ENCODE data around the gene DOCK10.

The DOCK10 gene

DNA sequence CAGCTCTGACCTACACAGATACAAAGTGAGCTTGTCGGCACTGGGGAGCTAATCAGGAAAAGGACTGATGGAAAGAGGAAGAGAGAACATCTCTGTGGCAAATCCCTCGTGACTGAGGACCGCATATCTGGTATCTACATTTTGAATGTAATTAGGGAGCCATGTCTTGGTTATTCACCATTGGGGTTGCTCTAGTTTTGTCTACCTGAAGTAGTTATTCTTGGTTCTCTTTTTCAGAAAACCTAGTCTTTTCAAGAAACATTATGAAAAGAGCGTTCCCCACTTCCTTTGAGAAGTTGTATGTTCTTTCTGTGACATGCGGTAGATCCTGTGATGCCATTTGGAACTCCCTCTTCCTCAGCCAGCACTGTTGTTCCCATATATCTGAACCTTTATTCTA lies 104.4 kb downstream of the DOCK10 start:
- Histone ChIP-seq H3K9ac (ENCODE audit: low read length) (no peak overlapping the region), H3K27me3 (ENCODE audit: control insufficient read depth in 1 of 2, insufficient read depth in 2 of 2, low read length in 2 of 2) (no peaks in the 10 kb centered on the region), H3K4me3 (ENCODE audit: low read depth in 1 of 2, low read length in 2 of 2) (no peak overlapping the region), H3K9me3 (ENCODE audit: low read length) (no peaks in the 10 kb centered on the region), H3K27ac (ENCODE audit: low read depth, low read length) (no peak overlapping the region), H3K36me3 (ENCODE audit: insufficient read depth, low read length) (no peaks in the 10 kb centered on the region), H3K4me1 (ENCODE audit: insufficient read depth, low read length) (peaks cover 4% of the 10 kb centered on the region)

DNA sequence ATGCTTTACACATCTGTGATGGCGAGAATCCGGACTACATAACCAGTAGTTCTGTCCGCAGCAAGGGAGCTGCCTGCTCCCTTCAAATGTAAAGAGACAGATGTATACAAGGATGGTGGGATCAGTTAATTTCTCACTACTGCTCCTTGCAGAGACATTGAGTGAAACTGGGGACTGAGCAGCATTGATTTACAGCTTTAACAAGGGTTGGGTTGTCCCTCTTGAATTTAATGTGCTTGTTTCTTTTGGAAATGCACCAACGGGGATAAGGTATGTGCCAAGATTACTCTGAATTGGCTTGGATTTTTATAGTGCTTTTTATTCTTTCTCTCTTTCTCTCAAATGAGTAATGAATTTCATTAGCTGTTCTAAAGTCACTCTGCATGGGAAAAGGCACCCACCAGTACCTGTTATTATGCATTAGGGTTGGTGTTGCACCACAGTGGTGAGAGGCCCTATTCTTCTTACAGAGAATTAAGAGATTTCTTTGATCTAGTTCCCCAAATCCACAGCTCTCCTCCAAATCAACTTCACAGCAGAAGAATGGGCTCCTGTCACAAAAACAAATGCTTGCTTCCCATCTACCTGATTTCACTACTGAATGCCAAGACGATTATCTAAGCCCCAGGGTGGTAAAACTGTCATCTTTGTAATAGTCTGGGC lies 107.6 kb downstream of the DOCK10 start:
- H3K36me3 ChIP-seq (ENCODE audit: insufficient read depth, low read length), result no peaks in the 10 kb centered on the region
- H3K4me1 ChIP-seq (ENCODE audit: insufficient read depth, low read length), result peaks cover 4% of the 10 kb centered on the region
- H3K27me3 ChIP-seq (ENCODE audit: control insufficient read depth in 1 of 2, insufficient read depth in 2 of 2, low read length in 2 of 2), result no peaks in the 10 kb centered on the region
- no peaks in the 10 kb centered on the region for H3K9me3 ChIP-seq (ENCODE audit: low read length)
- H3K27ac ChIP-seq (ENCODE audit: low read depth, low read length), result no peak overlapping the region
- no peak overlapping the region for H3K9ac ChIP-seq (ENCODE audit: low read length)
- H3K4me3 ChIP-seq (ENCODE audit: low read depth in 1 of 2, low read length in 2 of 2), result no peak overlapping the region

GRCh38 chr2:224933431-224933830 lies 108.8 kb downstream of the DOCK10 start:
- Histone ChIP-seq H3K9me3 (ENCODE audit: low read length) (no peaks in the 10 kb centered on the region), H3K9ac (ENCODE audit: low read length) (no peak overlapping the region), H3K4me3 (ENCODE audit: low read depth in 1 of 2, low read length in 2 of 2) (no peak overlapping the region), H3K27ac (ENCODE audit: low read depth, low read length) (no peak overlapping the region), H3K36me3 (ENCODE audit: insufficient read depth, low read length) (no peaks in the 10 kb centered on the region), H3K27me3 (ENCODE audit: control insufficient read depth in 1 of 2, insufficient read depth in 2 of 2, low read length in 2 of 2) (no peaks in the 10 kb centered on the region), H3K4me1 (ENCODE audit: insufficient read depth, low read length) (peaks cover 4% of the 10 kb centered on the region)

DNA sequence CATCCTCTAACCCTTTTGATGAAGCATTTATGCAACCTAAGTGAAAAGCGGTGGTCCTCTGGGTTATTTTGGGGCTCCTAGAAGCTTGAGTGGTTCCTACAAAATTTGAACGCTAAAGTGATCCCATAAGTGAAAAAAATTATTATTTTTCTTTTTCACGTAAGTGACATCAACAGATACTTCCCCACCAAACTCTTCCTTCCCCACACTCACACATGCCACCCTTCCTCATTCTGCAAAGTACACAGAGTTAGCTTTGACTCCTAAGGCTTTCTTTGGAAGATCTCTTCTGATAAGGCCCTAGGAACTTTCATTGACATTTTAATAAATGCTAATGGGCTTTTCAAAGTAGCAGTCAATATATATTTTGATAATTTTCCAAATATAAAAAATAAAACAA lies 109.7 kb downstream of the DOCK10 start:
- Histone ChIP-seq H3K4me3 (ENCODE audit: low read depth in 1 of 2, low read length in 2 of 2) (no peak overlapping the region), H3K9me3 (ENCODE audit: low read length) (no peaks in the 10 kb centered on the region), H3K36me3 (ENCODE audit: insufficient read depth, low read length) (no peaks in the 10 kb centered on the region), H3K27ac (ENCODE audit: low read depth, low read length) (no peak overlapping the region), H3K4me1 (ENCODE audit: insufficient read depth, low read length) (peaks cover 11% of the 10 kb centered on the region), H3K27me3 (ENCODE audit: control insufficient read depth in 1 of 2, insufficient read depth in 2 of 2, low read length in 2 of 2) (no peaks in the 10 kb centered on the region), H3K9ac (ENCODE audit: low read length) (no peak overlapping the region)

GRCh38 chr2:224931956-224932355 lies 110.3 kb downstream of the DOCK10 start:
- no peak overlapping the region for H3K9ac ChIP-seq (ENCODE audit: low read length)
- no peaks in the 10 kb centered on the region for H3K36me3 ChIP-seq (ENCODE audit: insufficient read depth, low read length)
- no peaks in the 10 kb centered on the region for H3K9me3 ChIP-seq (ENCODE audit: low read length)
- no peak overlapping the region for H3K27ac ChIP-seq (ENCODE audit: low read depth, low read length)
- H3K4me3 ChIP-seq (ENCODE audit: low read depth in 1 of 2, low read length in 2 of 2), result no peak overlapping the region
- H3K27me3 ChIP-seq (ENCODE audit: control insufficient read depth in 1 of 2, insufficient read depth in 2 of 2, low read length in 2 of 2), result no peaks in the 10 kb centered on the region
- peaks cover 11% of the 10 kb centered on the region for H3K4me1 ChIP-seq (ENCODE audit: insufficient read depth, low read length)

DNA sequence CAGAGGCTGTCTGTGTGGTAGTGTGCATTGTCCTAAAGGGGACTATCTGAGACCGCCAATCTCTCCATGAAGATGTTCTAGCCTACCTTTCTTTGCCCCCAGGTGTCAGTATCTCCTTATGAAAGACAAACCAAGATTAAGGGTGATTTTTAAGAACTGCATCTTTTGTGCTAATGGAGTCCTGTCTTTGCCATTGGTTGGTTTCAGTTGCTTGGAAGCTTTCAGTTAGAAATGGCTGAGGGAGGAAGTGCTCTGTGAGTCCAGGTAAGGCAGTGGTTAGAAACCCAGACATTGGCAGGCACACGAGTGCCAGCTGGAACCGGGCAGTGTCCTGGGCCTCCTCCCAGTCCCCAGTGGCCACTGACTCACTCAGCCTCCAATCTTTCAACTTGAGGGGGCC lies 111.3 kb downstream of the DOCK10 start:
- Histone ChIP-seq H3K9me3 (ENCODE audit: low read length) (no peaks in the 10 kb centered on the region), H3K9ac (ENCODE audit: low read length) (no peak overlapping the region), H3K27ac (ENCODE audit: low read depth, low read length) (no peak overlapping the region), H3K27me3 (ENCODE audit: control insufficient read depth in 1 of 2, insufficient read depth in 2 of 2, low read length in 2 of 2) (no peaks in the 10 kb centered on the region), H3K4me3 (ENCODE audit: low read depth in 1 of 2, low read length in 2 of 2) (no peak overlapping the region), H3K36me3 (ENCODE audit: insufficient read depth, low read length) (no peaks in the 10 kb centered on the region), H3K4me1 (ENCODE audit: insufficient read depth, low read length) (peaks cover 11% of the 10 kb centered on the region)

GRCh38 chr2:224930124-224930523 lies 112.1 kb downstream of the DOCK10 start:
- Histone ChIP-seq H3K27ac (ENCODE audit: low read depth, low read length) (no peak overlapping the region), H3K4me3 (ENCODE audit: low read depth in 1 of 2, low read length in 2 of 2) (no peak overlapping the region), H3K4me1 (ENCODE audit: insufficient read depth, low read length) (peaks cover 11% of the 10 kb centered on the region), H3K9ac (ENCODE audit: low read length) (no peak overlapping the region), H3K36me3 (ENCODE audit: insufficient read depth, low read length) (no peaks in the 10 kb centered on the region), H3K9me3 (ENCODE audit: low read length) (no peaks in the 10 kb centered on the region), H3K27me3 (ENCODE audit: control insufficient read depth in 1 of 2, insufficient read depth in 2 of 2, low read length in 2 of 2) (no peaks in the 10 kb centered on the region)

DNA sequence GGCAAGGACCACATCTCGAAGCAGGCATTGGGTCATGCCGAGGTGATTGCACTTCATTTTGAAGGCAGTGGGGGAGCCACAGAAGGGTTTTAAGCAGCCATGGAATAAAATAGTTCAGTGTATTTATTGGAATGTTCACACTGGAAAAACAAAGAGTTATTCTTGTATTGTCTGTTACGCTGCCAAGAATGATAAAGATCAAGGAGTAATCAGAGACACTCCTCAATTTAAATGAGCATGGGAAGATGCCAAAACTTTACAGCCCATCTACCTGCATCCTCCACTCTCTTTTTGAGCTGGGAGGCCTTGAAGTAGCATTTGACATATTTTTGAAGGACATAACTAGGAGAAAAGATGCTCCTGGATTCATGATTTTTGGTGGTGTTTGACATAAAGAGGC lies 112.8 kb downstream of the DOCK10 start:
- Histone ChIP-seq H3K27me3 (ENCODE audit: control insufficient read depth in 1 of 2, insufficient read depth in 2 of 2, low read length in 2 of 2) (no peaks in the 10 kb centered on the region), H3K9me3 (ENCODE audit: low read length) (no peaks in the 10 kb centered on the region), H3K9ac (ENCODE audit: low read length) (no peak overlapping the region), H3K27ac (ENCODE audit: low read depth, low read length) (no peak overlapping the region), H3K36me3 (ENCODE audit: insufficient read depth, low read length) (no peaks in the 10 kb centered on the region), H3K4me1 (ENCODE audit: insufficient read depth, low read length) (peaks cover 11% of the 10 kb centered on the region), H3K4me3 (ENCODE audit: low read depth in 1 of 2, low read length in 2 of 2) (no peak overlapping the region)

DNA sequence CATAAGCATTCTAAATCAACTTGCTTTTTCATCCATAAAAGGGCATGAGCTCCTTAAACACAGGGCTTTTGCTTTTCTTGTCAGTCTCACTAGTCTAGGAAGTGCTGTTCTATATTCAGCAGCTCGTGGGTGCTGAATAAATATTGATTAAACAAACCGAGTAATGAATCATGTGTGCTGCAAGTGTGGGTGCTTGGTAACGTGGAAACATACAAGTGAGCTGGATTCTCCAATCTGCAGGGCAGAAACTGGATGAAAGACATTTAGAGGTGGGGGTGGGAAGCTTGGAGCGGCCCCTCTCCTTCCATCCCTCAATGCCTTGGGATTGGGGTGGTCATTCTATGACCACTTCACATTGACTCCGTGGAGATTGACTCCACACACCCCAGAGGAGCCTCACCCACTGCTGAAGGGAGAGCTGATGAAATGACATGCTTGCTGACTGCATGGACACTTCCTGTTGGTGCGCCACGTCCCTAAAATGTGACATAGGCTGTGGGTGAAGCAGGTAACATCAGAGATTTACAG lies 114.6 kb downstream of the DOCK10 start:
- Histone ChIP-seq H3K4me1 (ENCODE audit: insufficient read depth, low read length) (peaks cover 8% of the 10 kb centered on the region), H3K36me3 (ENCODE audit: insufficient read depth, low read length) (no peaks in the 10 kb centered on the region), H3K9me3 (ENCODE audit: low read length) (no peaks in the 10 kb centered on the region), H3K4me3 (ENCODE audit: low read depth in 1 of 2, low read length in 2 of 2) (no peak overlapping the region), H3K27ac (ENCODE audit: low read depth, low read length) (no peak overlapping the region), H3K9ac (ENCODE audit: low read length) (no peak overlapping the region), H3K27me3 (ENCODE audit: control insufficient read depth in 1 of 2, insufficient read depth in 2 of 2, low read length in 2 of 2) (no peaks in the 10 kb centered on the region)

DNA sequence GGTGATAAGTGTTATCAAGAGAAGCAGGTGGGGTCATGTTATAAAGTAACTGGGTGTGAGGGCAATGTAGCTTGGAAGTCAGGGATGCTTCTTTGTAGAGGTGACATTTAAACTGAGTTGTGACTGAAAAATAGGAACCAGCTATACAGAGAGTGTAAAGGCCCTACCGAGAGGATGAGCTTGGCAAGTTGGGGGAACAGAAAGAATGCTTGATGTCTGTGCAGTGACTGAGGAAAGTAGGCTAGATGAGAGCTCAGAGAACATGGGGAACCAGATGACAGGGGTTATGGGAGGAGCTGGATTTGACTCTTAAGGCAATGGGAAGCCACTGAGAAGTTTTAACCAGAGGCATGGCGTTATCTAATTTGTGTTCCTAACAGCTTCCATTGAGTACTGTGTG lies 115.3 kb downstream of the DOCK10 start:
- peaks cover 8% of the 10 kb centered on the region for H3K4me1 ChIP-seq (ENCODE audit: insufficient read depth, low read length)
- H3K36me3 ChIP-seq (ENCODE audit: insufficient read depth, low read length), result no peaks in the 10 kb centered on the region

DNA sequence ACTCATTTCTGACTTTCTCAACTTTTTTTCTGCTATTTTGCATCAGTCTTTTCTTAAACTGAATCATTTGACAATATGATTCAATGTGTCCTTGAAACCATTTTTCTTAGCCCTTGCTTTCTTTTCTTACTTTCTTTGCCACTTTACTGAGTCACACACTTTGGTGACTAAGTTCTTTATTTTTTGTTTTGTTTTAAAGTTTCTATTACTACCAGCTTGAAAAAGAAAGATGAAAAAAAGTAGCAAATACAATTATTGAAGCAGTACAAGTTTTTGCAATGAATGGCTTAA lies 116.5 kb downstream of the DOCK10 start:
- Histone ChIP-seq H3K9me3 (ENCODE audit: low read length) (no peaks in the 10 kb centered on the region), H3K4me1 (ENCODE audit: insufficient read depth, low read length) (peaks cover 8% of the 10 kb centered on the region), H3K9ac (ENCODE audit: low read length) (no peak overlapping the region), H3K27me3 (ENCODE audit: control insufficient read depth in 1 of 2, insufficient read depth in 2 of 2, low read length in 2 of 2) (no peaks in the 10 kb centered on the region), H3K4me3 (ENCODE audit: low read depth in 1 of 2, low read length in 2 of 2) (no peak overlapping the region), H3K36me3 (ENCODE audit: insufficient read depth, low read length) (no peaks in the 10 kb centered on the region), H3K27ac (ENCODE audit: low read depth, low read length) (no peak overlapping the region)

More for the DNA sequence above, 115.3 kb downstream of the DOCK10 start:
- Histone ChIP-seq H3K4me3 (ENCODE audit: low read depth in 1 of 2, low read length in 2 of 2) (no peak overlapping the region), H3K9me3 (ENCODE audit: low read length) (no peaks in the 10 kb centered on the region), H3K27ac (ENCODE audit: low read depth, low read length) (no peak overlapping the region), H3K9ac (ENCODE audit: low read length) (no peak overlapping the region), H3K27me3 (ENCODE audit: control insufficient read depth in 1 of 2, insufficient read depth in 2 of 2, low read length in 2 of 2) (no peaks in the 10 kb centered on the region)

- H3K9ac ChIP-seq (ENCODE audit: low read length), result no peak overlapping the region
- H3K4me3 ChIP-seq (ENCODE audit: low read depth in 1 of 2, low read length in 2 of 2), result no peak overlapping the region
- H3K27ac ChIP-seq (ENCODE audit: low read depth, low read length), result no peak overlapping the region
- no peaks in the 10 kb centered on the region for H3K36me3 ChIP-seq (ENCODE audit: insufficient read depth, low read length)
- H3K9me3 ChIP-seq (ENCODE audit: low read length), result no peaks in the 10 kb centered on the region
- no peaks in the 10 kb centered on the region for H3K27me3 ChIP-seq (ENCODE audit: control insufficient read depth in 1 of 2, insufficient read depth in 2 of 2, low read length in 2 of 2)
- peaks cover 8% of the 10 kb centered on the region for H3K4me1 ChIP-seq (ENCODE audit: insufficient read depth, low read length)
These were observed 117.0 kb downstream of the DOCK10 start for GRCh38 chr2:224925061-224925809.

Data from muscle layer of colon (tissue), 2 donors.